IPS-18a (cell line): ENCODE measurements around the gene AGRP.
"Not testable (repeated sequence)": the region's sequence is repeated elsewhere in the genome, so short reads cannot be mapped to it uniquely, and the experiment has no call there.

Experiments
- H3K27ac ChIP-seq: one replicate; pipeline ENCODE4 v1.5.1; 2013; ENCODE audit warnings: low read length
- H3K27me3 ChIP-seq: one replicate; pipeline ENCODE4 v1.6.1; 2013; ENCODE audit warnings: mild to moderate bottlenecking, low read length; ENCODE audit not compliant: control insufficient read depth, insufficient read depth
- H3K36me3 ChIP-seq: one replicate; pipeline ENCODE4 v1.6.1; 2013; ENCODE audit warnings: low read depth, low read length; ENCODE audit not compliant: control insufficient read depth
- H3K4me1 ChIP-seq: one replicate; pipeline ENCODE4 v1.6.1; 2013; ENCODE audit warnings: low read depth, low read length; ENCODE audit not compliant: control insufficient read depth
- H3K4me3 ChIP-seq: one replicate; pipeline ENCODE4 v1.5.1; 2013; ENCODE audit warnings: low read length
- H3K9ac ChIP-seq: one replicate; pipeline ENCODE4 v1.6.1; 2013; ENCODE audit warnings: mild to moderate bottlenecking, low read length, moderate library complexity
- H3K9me3 ChIP-seq: one replicate; pipeline ENCODE4 v1.6.1; 2013; ENCODE audit warnings: low read depth, low read length; ENCODE audit not compliant: control insufficient read depth

Gene AGRP

DNA sequence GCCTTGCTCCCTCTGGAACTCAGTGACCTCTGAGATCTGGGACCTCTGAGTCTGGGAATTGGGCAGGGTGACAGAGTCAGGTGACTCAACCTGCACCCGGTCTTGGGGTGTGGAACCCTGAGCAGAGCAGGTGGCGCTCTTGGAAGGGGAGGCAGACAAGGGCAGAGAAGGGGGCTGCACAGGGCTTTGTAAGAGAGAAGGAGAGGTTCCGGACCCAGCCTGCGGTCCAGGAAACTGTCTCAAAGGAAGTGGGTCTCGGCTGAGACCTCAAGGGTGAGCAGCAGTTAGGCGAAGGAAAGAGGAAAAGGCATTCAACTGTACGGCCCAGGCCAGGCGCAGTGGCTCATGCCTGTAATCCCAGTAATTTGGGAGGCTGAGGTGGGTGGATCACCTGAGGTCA is 35.3 kb upstream of the AGRP start:
- Histone ChIP-seq H3K27ac (no peak overlapping the region), H3K9ac (no peak overlapping the region), H3K9me3 (no peaks in the 10 kb centered on the region), H3K4me1 (no peaks in the 10 kb centered on the region), H3K4me3 (no peak overlapping the region), H3K27me3 (peaks cover 37% of the 10 kb centered on the region), H3K36me3 (no peaks in the 10 kb centered on the region)

DNA sequence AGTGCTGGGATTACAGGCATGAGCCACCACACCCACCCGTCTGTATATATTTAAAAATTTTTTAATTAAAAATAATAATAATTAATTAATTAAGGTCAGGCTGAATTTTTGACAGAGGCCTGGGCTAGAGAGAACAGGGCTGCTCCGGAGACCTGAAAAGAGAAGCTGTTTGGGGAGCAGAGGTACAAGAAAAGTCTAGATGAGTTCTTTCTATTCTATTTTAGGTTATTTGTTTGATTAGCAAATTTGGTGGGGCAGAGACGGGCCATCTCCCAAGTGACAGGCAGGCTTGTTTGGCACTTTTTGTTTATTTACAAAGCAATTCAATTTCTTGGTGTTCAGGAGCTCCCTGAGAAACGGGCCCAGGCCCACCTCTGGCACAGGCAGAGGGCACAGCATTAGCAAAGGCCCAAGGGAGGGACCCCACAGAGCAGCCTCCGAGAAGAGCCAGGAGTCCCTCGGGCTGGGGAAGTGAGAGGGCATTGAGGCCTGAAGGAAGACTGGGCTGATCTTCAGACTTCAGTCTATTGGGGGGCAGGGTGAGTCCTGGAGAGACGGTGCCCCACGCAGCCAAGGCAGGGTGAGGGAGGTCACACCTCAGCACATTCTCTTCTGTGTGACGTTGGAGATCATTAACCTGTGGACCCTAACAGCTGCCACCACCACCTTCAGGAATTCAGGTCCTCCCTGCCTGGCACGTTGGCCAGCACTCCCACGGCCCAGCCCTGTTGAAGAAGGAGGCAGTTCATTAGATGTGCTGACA is 34.5 kb upstream of the AGRP start:
- Histone ChIP-seq H3K9ac (no peak overlapping the region), H3K9me3 (no peaks in the 10 kb centered on the region), H3K4me3 (no peak overlapping the region), H3K27me3 (peaks cover 28% of the 10 kb centered on the region), H3K4me1 (no peaks in the 10 kb centered on the region), H3K27ac (no peak overlapping the region), H3K36me3 (no peaks in the 10 kb centered on the region)

DNA sequence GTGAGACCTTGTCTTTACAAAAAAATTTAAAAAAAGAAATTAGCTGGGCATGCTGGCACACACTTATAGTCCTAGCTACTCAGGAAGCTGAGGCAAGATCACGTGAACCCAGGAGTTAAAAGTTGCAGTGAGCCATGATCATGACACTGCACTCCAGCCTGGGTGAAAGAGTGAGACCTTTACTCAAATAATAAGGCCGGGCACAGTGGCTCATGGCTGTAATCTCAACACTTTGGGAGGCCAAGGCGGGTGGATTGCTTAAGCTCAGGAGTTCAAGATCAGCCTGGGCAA is 33.8 kb upstream of the AGRP start:
- no peaks in the 10 kb centered on the region for H3K4me1 ChIP-seq

DNA sequence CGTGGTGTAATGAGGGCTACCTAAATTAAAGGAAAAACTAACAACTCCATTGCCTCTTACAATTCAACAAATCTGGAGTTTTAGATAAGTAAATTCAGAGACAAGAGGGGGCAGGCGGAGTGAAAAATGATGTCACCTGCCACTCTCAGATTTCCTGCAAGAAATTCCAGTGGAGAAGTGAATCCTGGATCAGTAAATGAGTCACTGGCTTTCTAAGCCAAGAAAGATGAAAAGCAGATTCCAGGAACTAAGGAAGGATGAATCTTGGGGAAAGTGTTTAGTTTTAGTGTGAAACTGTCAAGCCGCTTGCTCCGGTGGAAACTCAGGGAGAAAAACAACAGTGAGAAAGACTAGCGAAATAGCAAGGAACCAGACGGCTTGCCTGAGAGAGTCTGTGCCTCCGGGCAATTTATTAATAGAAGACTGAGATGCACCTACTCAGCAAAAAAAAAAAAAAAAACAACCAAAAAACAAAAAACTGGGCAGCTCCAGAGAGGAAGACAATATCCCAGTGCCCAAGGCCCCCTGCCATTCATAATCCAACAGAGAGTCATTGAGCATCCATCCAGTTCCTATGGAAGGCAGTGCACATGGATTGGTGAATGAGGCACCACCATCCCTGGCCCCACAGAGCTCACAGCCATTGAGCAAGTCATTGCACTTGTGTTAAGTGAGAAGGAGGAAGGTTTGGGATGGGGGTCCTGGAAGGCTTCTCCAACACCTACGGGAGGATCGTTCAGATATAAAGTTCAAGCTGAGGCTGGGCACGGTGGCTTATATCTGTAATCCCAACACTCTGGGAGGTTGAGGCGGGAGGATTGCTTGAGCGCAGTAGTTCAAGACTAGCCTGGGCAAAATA is 33.2 kb upstream of the AGRP start:
- no peak overlapping the region for H3K4me3 ChIP-seq
- H3K9me3 ChIP-seq, result no peaks in the 10 kb centered on the region
- H3K27ac ChIP-seq, result no peak overlapping the region
- H3K9ac ChIP-seq, result no peak overlapping the region
- H3K36me3 ChIP-seq, result no peaks in the 10 kb centered on the region
- H3K27me3 ChIP-seq, result peaks cover 18% of the 10 kb centered on the region
- no peaks in the 10 kb centered on the region for H3K4me1 ChIP-seq

More for the DNA sequence above, 33.8 kb upstream of the AGRP start:
- H3K27ac ChIP-seq, result no peak overlapping the region
- no peak overlapping the region for H3K4me3 ChIP-seq
- no peaks in the 10 kb centered on the region for H3K36me3 ChIP-seq
- H3K9me3 ChIP-seq, result no peaks in the 10 kb centered on the region
- H3K27me3 ChIP-seq, result peaks cover 22% of the 10 kb centered on the region
- no peak overlapping the region for H3K9ac ChIP-seq

DNA sequence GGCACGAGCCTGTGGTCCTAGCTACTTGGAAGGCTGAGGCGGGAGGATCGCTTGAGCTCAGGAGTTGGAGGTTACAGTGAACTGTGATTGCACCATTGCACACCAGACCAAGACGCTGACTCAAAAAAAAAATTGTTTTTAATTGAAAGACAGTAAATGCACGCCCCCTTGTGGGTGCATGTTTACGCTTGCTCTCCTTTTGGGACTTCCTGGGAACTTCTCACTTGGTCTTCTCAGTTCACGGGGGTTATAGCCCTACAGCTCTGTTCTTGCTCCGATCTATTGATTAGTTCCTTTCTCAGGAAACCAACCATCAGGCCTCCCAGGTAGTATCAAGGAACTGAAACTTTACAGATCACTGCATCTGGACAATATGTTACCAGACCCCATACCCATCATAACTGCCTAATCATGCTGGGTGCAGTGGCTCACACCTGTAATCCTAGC is 31.1 kb upstream of the AGRP start:
- Histone ChIP-seq H3K27ac (no peak overlapping the region), H3K4me3 (no peak overlapping the region), H3K4me1 (no peaks in the 10 kb centered on the region), H3K9me3 (no peaks in the 10 kb centered on the region), H3K36me3 (no peaks in the 10 kb centered on the region), H3K9ac (no peak overlapping the region), H3K27me3 (peaks cover 10% of the 10 kb centered on the region)

DNA sequence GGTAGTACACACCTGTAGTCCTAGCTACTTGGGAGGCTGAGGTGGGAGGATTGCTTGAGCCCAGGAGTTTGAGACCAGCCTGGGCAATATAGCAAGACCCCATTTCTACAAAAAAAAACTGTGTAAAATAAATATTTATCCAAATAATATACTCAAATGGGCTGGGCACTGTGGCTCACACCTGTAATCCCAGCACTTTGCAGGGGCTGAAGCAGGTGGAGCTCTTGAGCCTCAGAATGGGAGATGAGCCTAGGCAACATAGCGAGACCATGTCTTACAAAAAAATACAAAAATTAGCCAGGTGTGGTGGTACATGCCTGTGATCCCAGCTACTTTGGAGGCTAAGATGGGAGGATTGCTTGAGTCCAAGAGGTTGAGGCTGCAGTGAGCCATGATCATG is 30.5 kb upstream of the AGRP start:
- not testable (repeated sequence) for H3K27ac ChIP-seq

DNA sequence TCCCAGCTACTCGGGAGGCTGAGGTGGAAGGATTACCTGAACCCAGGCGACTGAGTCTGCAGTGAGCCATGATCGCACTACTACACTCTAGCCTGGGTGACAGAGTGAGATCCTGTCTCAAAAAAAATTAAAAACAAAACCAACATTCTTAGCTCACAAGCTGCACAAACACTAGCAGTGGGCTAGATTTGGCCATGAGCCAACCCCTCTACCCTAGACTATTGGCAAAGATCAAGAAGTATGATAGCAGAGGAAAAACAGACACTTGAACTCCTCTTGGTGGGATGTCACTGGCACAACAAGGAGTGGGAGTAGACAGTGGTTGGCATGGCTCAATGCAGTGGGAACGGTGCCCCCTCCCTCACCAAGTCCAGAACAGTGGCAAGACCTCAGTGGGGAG is 25.7 kb upstream of the AGRP start:
- Histone ChIP-seq H3K9ac (no peak overlapping the region), H3K27ac (no peak overlapping the region), H3K4me1 (no peaks in the 10 kb centered on the region), H3K27me3 (no peaks in the 10 kb centered on the region), H3K36me3 (no peaks in the 10 kb centered on the region), H3K4me3 (no peak overlapping the region), H3K9me3 (no peaks in the 10 kb centered on the region)

More for the DNA sequence above, 30.5 kb upstream of the AGRP start:
- H3K4me1 ChIP-seq, H3K9ac ChIP-seq, H3K36me3 ChIP-seq, H3K9me3 ChIP-seq, H3K27me3 ChIP-seq, H3K4me3 ChIP-seq: not testable (repeated sequence)

DNA sequence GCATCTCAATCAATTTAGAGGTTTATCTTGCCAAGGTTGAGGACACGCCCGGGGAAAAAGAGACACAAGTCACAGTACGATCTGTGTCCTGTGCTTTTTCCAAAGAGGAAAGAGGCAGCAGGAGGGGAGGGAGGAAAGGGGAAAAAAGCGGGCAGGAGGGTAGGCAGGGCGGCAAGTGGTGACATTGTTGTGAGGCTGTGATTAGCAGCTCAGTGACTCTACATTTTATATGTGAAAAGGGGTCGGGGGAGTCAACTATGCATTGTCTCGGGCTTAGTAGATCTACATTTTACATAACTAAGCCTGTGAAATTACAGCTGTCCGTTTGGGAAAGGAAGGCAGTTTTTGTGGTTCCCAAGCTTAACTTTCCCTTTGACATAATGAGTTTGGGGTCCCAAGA is 23.1 kb upstream of the AGRP start:
- Histone ChIP-seq H3K27me3 (no peaks in the 10 kb centered on the region), H3K9ac (no peak overlapping the region), H3K36me3 (no peaks in the 10 kb centered on the region), H3K4me1 (no peaks in the 10 kb centered on the region), H3K9me3 (no peaks in the 10 kb centered on the region), H3K27ac (no peak overlapping the region), H3K4me3 (no peak overlapping the region)

DNA sequence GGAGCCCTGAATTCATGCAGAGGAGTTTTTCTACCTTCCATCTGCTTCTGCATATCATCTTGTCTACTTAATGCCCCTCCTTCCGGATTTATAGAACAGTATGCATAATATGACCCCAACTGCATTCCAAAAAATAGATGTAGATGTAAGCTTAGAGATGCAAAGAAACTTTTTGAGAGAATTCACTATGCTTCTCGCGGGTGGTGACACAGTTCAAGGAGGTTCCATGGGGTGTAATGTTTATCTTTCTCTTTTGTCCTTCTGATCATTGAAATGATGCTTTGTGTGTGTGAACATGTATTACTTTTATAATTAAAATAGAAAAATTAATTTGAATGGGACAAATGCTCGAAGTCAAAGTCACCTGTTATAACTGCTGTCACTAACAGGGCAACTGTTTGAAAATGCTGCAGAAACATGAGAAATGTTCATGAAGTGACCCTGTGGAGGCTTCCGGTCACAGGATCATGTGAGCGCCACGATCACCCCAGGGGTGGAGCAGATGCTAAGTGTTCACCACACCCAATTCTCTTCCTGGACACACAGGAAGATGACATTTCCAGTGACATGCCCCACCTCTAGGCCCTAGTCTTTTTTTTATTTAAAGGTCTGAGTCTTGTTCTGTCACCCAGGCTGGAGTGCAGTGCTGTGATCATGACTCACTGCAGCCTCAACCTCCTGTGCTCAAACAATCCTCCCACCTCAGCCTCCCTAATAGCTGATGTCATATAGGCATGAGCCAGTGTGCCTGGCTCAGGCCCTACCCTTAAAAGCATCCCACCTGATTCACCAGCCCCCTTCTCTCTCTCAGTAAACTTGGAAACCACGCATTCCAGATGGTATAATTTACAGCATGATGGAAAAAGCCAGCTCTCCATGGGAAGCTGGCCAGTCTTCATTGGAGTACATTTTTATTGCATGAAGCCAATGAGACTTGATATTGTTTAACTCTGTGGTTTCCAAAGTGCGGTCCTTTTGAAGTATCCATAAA is 21.0 kb upstream of the AGRP start:
- H3K4me3 ChIP-seq, result no peak overlapping the region
- H3K9ac ChIP-seq, result no peak overlapping the region
- H3K36me3 ChIP-seq, result no peaks in the 10 kb centered on the region
- H3K4me1 ChIP-seq, result no peaks in the 10 kb centered on the region
- H3K9me3 ChIP-seq, result no peaks in the 10 kb centered on the region
- peaks cover 6% of the 10 kb centered on the region for H3K27me3 ChIP-seq
- no peak overlapping the region for H3K27ac ChIP-seq

DNA sequence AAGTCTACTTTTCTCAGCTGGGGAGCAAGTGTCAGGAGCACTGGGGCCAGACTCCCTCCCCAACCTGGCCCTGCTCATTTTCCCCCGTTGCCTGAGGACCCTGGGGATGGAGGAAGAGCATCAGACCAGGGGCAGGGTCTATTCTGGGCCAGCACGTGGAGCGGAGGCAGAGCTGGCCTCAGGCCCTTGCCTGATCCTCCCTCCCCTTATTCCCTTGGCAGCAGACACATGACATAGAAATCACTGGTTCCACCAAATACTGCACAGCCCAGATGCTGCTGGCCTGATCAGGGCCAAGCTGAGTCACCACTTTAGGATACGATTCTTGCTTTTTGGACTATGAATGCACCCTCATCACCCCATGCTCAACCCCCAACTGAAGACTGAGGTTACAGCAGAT is 15.8 kb upstream of the AGRP start:
- Histone ChIP-seq H3K9me3 (no peaks in the 10 kb centered on the region), H3K27me3 (peaks cover 15% of the 10 kb centered on the region), H3K27ac (no peak overlapping the region), H3K4me1 (no peaks in the 10 kb centered on the region), H3K4me3 (no peak overlapping the region), H3K36me3 (no peaks in the 10 kb centered on the region), H3K9ac (no peak overlapping the region)

DNA sequence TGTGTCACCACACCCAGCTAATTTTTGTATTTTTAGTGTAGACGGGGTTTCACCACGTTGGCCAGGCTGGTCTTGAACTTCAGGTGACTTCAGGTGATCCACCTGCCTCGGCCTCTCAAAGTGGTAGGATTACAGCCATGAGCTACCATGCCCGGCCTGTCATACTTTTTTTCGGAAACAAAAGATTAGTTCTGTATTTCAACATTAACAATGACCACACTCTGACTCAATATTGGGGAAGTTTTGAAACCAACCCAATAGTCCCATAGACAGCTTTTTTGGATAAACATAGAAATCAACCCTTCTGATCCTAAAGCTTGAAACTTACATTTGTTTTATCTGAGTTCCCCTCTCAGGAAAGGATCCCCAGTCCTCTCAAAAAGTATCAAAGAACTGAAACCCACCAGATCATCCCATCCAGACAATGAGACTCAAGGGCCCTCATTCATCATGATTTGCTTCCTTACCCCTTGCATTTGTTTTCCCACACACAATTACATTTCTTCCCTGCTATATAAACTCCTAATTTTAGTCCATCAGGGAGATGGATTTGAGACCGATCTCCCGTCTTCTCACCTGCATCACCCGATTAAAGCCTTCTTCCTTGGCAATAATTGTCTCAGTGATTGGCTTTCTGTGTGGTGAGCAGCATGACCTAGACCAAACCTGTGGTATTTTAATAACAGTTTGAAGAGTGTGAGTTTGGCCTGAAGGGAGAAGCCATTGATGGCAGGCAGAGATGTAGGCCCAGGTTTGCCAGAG is 7.2 kb upstream of the AGRP start:
- H3K9ac ChIP-seq, result no peak overlapping the region
- H3K27ac ChIP-seq, result no peak overlapping the region
- no peaks in the 10 kb centered on the region for H3K36me3 ChIP-seq
- no peaks in the 10 kb centered on the region for H3K9me3 ChIP-seq
- peaks cover 89% of the 10 kb centered on the region for H3K27me3 ChIP-seq
- H3K4me1 ChIP-seq, result peaks cover 5% of the 10 kb centered on the region
- no peak overlapping the region for H3K4me3 ChIP-seq
